Renal cortex interstitium (tissue), 11 donors: ENCODE measurements around the gene SDK1. TPM values are rescaled to one million over a fixed set of nuclear protein-coding genes. Genes with fewer than 3 reads are reported as not detected.

Experiments used
- DNase-seq, 11 donors: peaks; one replicate each; pipeline ENCODE4 v3.0.0-alpha.2; 2013; ENCODE audit warnings: low read depth in 9 of 11, low spot score in 4 of 11; ENCODE audit errors: extremely low read depth in 1 of 11
- polyA plus RNA-seq, 3 donors: library from polyadenylated mRNA; unstranded; fragments of 120-200 nt; gene quantifications; one replicate each; pipeline ENCODE4 v1.2.1, GENCODE V29; 2013; ENCODE audit not compliant: insufficient read length in 3 of 3

Gene SDK1
- polyA plus RNA-seq, 3 donors = 5.9 to 9.1 (median 7.6) TPM

- DNase-seq = no peak
These were observed 719.0 kb downstream of the SDK1 start for GRCh38 chr7:4020086-4020485.

DNA sequence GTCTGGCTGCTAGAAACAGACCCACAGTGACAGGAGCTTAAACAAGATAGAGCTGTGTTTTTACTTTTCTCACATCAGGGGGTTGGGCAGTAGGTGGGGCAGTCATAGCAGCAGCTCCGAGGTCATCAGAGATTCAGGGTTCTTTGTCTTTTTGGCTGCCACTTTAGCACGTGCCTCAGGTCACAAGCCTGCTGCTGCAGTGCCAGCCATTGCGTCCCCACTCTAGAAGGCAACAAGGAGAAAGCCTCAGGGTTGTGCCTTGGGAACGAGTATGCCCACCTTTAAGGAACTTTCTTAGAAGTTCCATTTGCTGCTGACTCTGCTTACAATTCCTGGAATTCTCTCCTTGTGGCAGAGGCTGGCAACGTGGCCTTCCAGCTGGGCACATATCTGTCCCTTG, 720.4 kb downstream of the SDK1 start:
- no peak for DNase-seq

GRCh38 chr7:4022265-4022664, 721.2 kb downstream of the SDK1 start:
- no peak for DNase-seq

DNA sequence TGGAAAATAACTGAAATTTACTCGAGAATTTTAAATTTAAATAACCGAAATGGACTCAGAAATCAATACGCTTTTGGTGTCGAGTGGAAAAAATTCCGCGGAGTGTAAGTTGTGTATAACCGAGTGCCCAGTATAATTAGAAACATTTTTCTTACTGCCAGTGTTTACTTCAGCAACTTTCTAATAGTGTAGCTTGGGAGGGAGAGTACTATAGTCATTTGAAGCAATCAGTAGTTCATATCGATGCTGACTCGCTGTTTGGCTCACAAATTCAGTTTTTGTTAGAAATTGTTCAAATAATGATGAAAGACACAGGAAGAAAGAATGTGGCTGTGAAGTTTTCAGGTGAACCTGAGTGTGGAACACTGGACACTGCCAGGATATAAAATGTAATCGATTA, 722.5 kb downstream of the SDK1 start:
- DNase-seq = no peak

- no peak for DNase-seq
These were observed 723.1 kb downstream of the SDK1 start for GRCh38 chr7:4024133-4024532.

DNA sequence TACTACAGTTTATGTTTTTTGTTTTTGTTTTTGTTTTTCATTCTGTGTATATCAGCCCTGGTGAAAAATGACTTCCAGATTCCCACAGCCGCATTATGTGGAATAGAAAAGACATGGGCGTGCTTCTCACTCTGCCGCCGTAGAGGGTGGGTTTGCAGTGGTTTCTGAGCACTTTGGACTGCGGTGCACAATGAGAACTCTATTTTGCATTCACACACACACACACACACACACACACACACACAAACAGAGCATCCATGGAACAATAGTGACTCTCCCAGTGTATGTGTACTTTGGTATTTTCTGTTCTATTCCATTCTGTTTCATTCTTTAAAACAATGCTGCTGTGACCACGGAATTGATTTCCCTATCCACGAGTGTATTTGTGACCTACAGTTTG, 723.8 kb downstream of the SDK1 start:
- no peak for DNase-seq

- no peak for DNase-seq
These were observed 724.2 kb downstream of the SDK1 start for GRCh38 chr7:4025210-4025609.

DNA sequence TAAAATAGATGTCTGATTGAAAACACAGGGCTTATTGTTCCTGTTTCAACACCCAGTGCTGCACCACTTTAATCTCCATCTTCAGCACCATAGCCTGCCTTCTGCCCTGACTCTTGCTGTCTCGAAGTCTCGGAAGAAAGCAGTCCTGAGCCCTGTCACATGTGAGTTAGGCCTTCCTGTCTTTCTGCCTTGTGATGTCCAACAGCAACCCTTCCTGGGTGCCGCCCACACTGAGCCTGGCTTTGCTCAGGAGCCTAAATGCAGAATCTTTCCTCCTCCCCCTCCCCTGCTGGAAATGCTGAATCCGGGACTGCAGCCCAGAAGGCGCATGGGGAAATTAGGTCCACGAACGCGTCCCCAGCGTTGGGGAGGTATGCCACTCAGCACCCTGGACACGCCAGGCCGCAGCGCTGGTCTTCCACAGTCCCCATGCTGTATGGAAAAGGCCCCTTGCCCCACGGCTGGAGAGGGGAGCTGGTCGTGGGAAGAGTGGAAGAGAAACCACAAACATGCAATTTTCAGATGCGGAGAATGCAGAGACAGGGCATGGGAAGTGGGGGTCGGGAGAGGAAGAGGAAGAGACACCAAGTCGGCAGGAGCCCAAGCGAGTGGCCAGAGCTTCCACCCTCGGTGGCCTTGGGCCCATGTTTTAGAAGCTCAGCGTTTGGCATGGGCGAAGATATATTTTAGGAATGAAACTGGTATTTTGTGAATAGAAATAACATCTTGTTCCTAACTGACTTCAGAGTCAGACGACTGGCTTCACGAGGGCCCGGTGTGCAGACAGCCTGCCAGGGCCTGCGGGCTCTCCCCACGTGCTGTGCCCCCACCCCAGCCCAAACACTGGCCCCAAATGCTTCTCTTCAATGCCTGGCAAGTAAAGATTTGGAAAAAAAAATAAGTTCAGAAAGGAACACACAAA, 724.9 kb downstream of the SDK1 start:
- DNase-seq = no peak

GRCh38 chr7:4026941-4027486, 726.0 kb downstream of the SDK1 start:
- no peak for DNase-seq

DNA sequence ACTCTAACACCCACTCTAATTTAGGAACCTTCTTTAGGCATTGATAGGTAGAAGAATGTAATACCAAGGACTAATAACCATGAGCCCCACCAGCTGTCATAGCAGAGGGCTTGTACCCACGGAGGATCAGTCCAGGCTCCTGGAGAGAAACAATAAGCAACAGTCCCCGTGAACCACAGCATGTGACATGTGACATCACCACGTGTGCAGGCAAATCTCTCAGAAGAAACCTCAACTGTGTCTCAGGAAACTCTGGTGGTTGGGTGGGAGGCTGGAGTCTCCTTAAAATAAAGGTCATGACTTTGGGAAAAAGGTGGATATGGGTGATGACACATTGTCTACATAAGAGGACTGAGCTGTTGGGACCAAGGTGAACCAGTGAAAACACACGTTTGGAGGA, 727.2 kb downstream of the SDK1 start:
- DNase-seq = no peak

DNA sequence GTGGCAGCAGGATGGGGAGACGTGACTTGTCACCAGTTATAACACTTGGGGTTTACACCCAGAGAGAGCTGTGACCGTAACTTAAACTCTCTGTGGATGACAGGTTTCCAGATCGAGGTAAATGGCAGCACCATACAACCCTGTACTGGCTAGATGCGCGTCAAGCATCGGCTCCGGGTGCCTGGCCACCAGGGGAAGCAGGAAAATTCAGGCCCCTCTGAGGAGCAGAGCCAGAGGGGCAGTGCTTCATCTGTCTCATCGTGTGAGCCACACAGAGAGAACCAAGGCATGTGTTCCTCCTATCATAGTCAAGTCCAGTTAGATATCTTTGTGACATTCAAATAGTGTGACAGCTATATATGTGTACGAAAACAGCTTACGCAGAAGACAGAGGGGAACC, 728.9 kb downstream of the SDK1 start:
- no peak for DNase-seq

DNA sequence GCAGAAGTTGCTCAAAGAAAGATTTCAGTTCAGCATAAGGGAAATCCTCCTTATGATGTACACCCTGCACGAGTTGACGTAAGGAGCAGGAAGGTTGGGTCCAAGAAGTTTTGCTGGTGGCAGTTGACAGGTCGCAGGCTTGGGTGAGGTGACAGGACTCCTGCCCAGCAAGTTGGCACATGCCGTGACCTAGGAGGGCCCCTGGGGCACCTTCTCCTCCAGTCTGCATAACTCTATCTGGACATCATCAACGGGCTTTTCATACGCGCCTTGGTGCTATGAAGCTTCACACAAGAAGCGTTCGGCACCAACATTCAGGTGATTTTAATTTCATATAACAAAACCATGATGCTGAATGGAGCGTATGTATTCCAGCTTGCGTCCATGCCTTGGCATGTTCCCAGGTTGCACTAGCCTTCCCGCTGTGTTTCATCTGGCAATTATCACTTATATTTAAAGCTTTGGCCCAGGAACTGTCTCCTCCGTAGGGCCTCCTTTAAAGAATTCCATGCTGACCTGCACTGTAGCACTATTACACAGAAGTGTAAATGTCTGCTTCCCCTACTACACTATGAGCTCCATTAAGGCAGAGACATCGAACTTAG, 729.4 kb downstream of the SDK1 start:
- no peak for DNase-seq

- no peak for DNase-seq
These were observed 732.9 kb downstream of the SDK1 start for GRCh38 chr7:4033996-4034395.

- no peak for DNase-seq
These were observed 736.3 kb downstream of the SDK1 start for GRCh38 chr7:4037308-4037707.

GRCh38 chr7:4037877-4038276, 736.8 kb downstream of the SDK1 start:
- DNase-seq = no peak

- no peak for DNase-seq
These were observed 739.3 kb downstream of the SDK1 start for GRCh38 chr7:4040109-4040928.

DNA sequence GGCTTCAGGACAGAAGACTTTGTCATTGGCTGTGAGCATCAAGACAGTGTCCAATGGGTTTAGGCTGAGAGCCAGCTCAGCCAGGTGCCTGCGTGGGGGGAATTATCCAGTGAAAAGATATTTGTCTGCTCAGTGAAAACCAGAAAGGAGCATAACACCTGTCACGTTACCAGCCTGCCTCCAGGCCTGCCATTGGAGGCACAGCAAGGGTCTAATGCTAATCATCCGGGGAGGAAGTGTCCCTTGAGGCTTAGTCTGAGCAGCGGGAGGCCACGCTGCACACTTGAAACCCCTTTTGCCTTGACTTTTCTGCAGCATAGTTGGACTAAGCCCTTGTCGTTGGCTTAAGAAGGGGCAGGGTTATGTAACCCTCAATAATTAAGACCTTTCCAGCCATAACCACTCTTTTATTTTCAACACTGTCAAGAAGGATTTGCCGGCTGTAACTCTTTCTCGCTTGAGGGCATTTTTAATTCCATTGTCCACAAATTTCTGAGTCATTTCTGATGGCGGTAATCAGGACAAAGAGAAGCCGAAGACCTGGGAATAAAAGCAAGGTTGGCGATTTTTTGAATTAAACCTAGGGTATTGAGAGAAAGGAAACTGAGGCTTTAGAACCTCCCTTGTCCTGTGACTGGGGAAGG, 741.5 kb downstream of the SDK1 start:
- DNase-seq = no peak

DNA sequence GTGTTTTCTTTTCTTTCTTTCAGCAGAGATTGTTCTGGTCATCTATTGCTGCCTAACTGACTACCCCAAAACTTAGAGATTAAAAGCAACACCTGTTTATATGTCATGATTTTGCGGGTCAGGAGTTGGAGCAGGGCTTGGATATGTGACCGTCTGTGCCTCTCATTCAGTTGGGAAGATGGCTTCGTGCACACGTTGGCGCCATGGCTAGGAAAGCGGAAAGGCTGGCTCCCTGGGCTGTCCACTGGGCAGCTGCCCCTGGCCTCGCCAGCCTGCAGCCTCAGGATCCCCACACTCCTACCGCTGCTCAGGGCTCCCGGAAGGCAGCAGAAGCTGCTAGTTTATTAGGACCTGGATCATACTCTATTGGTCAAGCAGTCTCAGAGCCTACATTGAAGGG, 742.9 kb downstream of the SDK1 start:
- DNase-seq = no peak

GRCh38 chr7:4045450-4045849, 744.4 kb downstream of the SDK1 start:
- no peak for DNase-seq
